Panc1 (cell line): ENCODE measurements around the gene CSNK2A2.

Experiments used
- POLR2AphosphoS5 ChIP-seq: IDR thresholded peaks from 2 replicates; pipeline ENCODE4 v1.6.1; 2012; ENCODE audit warnings: mild to moderate bottlenecking, low read depth, low read length, moderate library complexity
- TF ChIP-seq, protein P1 (sequence below): fragments of 450-650 bp; IDR thresholded peaks from 2 replicates; pipeline ENCODE4 v1.5.1; 2017; ENCODE audit warnings: mild to moderate bottlenecking

DNA sequence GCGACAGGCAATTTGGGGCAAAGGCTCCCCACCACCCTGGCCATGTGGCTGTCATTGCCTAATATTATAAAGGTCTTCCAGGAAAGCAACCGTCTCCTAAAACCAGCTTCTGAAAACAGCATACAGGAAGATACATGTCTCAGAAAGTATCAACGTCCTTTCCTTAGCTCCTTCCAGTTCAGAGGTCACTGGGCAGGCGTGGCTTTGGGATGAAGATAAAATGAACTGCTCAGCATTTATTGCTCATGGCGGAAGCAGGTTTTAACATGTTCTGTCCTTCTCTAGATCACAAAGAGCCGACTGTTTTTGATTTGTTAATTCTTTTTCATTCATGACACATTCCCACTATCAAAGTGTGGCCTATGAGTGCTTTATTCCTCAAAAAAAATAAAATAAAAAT lies 76.8 kb downstream of the CSNK2A2 start:
- TF ChIP-seq, protein P1, sequence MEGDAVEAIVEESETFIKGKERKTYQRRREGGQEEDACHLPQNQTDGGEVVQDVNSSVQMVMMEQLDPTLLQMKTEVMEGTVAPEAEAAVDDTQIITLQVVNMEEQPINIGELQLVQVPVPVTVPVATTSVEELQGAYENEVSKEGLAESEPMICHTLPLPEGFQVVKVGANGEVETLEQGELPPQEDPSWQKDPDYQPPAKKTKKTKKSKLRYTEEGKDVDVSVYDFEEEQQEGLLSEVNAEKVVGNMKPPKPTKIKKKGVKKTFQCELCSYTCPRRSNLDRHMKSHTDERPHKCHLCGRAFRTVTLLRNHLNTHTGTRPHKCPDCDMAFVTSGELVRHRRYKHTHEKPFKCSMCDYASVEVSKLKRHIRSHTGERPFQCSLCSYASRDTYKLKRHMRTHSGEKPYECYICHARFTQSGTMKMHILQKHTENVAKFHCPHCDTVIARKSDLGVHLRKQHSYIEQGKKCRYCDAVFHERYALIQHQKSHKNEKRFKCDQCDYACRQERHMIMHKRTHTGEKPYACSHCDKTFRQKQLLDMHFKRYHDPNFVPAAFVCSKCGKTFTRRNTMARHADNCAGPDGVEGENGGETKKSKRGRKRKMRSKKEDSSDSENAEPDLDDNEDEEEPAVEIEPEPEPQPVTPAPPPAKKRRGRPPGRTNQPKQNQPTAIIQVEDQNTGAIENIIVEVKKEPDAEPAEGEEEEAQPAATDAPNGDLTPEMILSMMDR: no peak
- no peak for TF ChIP-seq POLR2AphosphoS5
